Peyer's patch (tissue), 4 donors: ENCODE results near the gene PAK2. TPM values are rescaled to one million over a fixed set of nuclear protein-coding genes. Genes with fewer than 3 reads are reported as not detected.

ENCODE experiments used
- DNase-seq, 3 donors: peaks; one replicate each; pipeline ENCODE4 v3.0.0-alpha.2; 2017 to 2019
- H3K27ac ChIP-seq, 4 donors: fragments of 200-600 bp; sonication (generic); one replicate each; pipeline ENCODE4 v1.5.1; 2016 to 2019
- H3K27me3 ChIP-seq, 2 donors: fragments of 200-600 bp; sonication (generic); one replicate each; pipeline ENCODE4 v1.5.1; 2019
- H3K36me3 ChIP-seq, 3 donors: fragments of 200-600 bp; sonication (generic); one replicate each; pipeline ENCODE4 v1.5.1; 2016 to 2019
- H3K4me1 ChIP-seq, 4 donors: fragments of 200-600 bp; sonication (generic); one replicate each; pipeline ENCODE4 v1.5.1; 2016 to 2019
- H3K4me3 ChIP-seq, 4 donors: fragments of 200-600 bp; sonication (generic); 1 replicate in 3 of 4; 2 replicates in 1 of 4; pipeline ENCODE4 v1.5.1; 2016 to 2019; ENCODE audit warnings: mild to moderate bottlenecking in 1 of 4
- H3K9me3 ChIP-seq, 4 donors: fragments of 200-600 bp; sonication (generic); one replicate each; pipeline ENCODE4 v1.5.1; 2016 to 2019; ENCODE audit warnings: mild to moderate bottlenecking in 1 of 4
- CTCF ChIP-seq, 6 experiments: fragments of 450-650 bp in 4 of 6; fragments of 200-600 bp in 2 of 6; sonication (generic) in 1 of 6; IDR thresholded peaks; one replicate each; pipeline ENCODE4 v1.5.1; 2017 to 2019; ENCODE audit warnings: antibody characterized with exemption in 6 of 6, mild to moderate bottlenecking in 3 of 6, moderate library complexity in 1 of 6
- POLR2A ChIP-seq, 2 donors: fragments of 450-650 bp; IDR thresholded peaks; one replicate each; pipeline ENCODE4 v1.5.1; 2017; ENCODE audit warnings: antibody characterized with exemption in 2 of 2, mild to moderate bottlenecking in 2 of 2, moderate library complexity in 2 of 2
- total RNA-seq, 4 donors: library from RNA; depleted of rRNA; stranded (reverse); fragments of >200 nt; gene quantifications; one replicate each; pipeline ENCODE4 v1.1.0, GENCODE V29; 2016

PAK2 gene
- total RNA-seq, 4 donors from 2014 or later, result 42.9 to 65.2 (median 53.5) TPM

- TF ChIP-seq CTCF (IDR thresholded peaks at IDR 0.05), result no peak
- TF ChIP-seq POLR2A (IDR thresholded peaks at IDR 0.05), result no peak
- Histone ChIP-seq H3K4me1 (no peaks in the 10 kb centered on the region), H3K27ac (no peak overlapping the region), H3K27me3 (no peaks in the 10 kb centered on the region), H3K4me3 (no peak overlapping the region), H3K9me3 (no peaks in the 10 kb centered on the region), H3K36me3 (no peaks in the 10 kb centered on the region)
- DNase-seq, result no peak
Measured at GRCh38 chr3:196695849-196696226, 43.8 kb upstream of the PAK2 start.

GRCh38 chr3:196697270-196697669 lies 42.4 kb upstream of the PAK2 start:
- H3K9me3 ChIP-seq, result no peaks in the 10 kb centered on the region
- no peak overlapping the region for H3K4me3 ChIP-seq
- no peak overlapping the region for H3K27ac ChIP-seq
- H3K4me1 ChIP-seq, result no peaks in the 10 kb centered on the region
- TF ChIP-seq POLR2A (IDR thresholded peaks at IDR 0.05) (no peak), CTCF (IDR thresholded peaks at IDR 0.05) (no peak)
- DNase-seq, result no peak
- H3K27me3 ChIP-seq, result no peaks in the 10 kb centered on the region
- no peaks in the 10 kb centered on the region for H3K36me3 ChIP-seq

GRCh38 chr3:196699749-196700148 lies 39.9 kb upstream of the PAK2 start:
- no peak overlapping the region for H3K27ac ChIP-seq

GRCh38 chr3:196700801-196701200 lies 38.9 kb upstream of the PAK2 start:
- H3K27ac ChIP-seq, result no peak overlapping the region
- no peak for DNase-seq
- H3K27me3 ChIP-seq, result no peaks in the 10 kb centered on the region
- TF ChIP-seq CTCF (IDR thresholded peaks at IDR 0.05) (no peak), POLR2A (IDR thresholded peaks at IDR 0.05) (no peak)
- no peaks in the 10 kb centered on the region for H3K36me3 ChIP-seq
- H3K9me3 ChIP-seq, result no peaks in the 10 kb centered on the region
- H3K4me3 ChIP-seq, result no peak overlapping the region
- H3K4me1 ChIP-seq, result no peaks in the 10 kb centered on the region

More at GRCh38 chr3:196699749-196700148, 39.9 kb upstream of the PAK2 start:
- TF ChIP-seq POLR2A (IDR thresholded peaks at IDR 0.05) (no peak), CTCF (IDR thresholded peaks at IDR 0.05) (no peak)
- Histone ChIP-seq H3K4me1 (no peaks in the 10 kb centered on the region), H3K36me3 (no peaks in the 10 kb centered on the region), H3K9me3 (no peaks in the 10 kb centered on the region), H3K4me3 (no peak overlapping the region), H3K27me3 (no peaks in the 10 kb centered on the region)
- DNase-seq, result no peak

GRCh38 chr3:196706327-196706726 lies 33.3 kb upstream of the PAK2 start:
- Histone ChIP-seq H3K27me3 (no peaks in the 10 kb centered on the region), H3K4me3 (no peak overlapping the region), H3K27ac (no peak overlapping the region), H3K9me3 (no peaks in the 10 kb centered on the region), H3K4me1 (peaks cover 0 to 4% (median under 1%) of the 10 kb centered on the region in 4 donors), H3K36me3 (no peaks in the 10 kb centered on the region)
- TF ChIP-seq POLR2A (IDR thresholded peaks at IDR 0.05), result no peak
- no peak for TF ChIP-seq CTCF (IDR thresholded peaks at IDR 0.05)
- DNase-seq, result no peak

GRCh38 chr3:196706731-196707130 lies 32.9 kb upstream of the PAK2 start:
- Histone ChIP-seq H3K27me3 (no peaks in the 10 kb centered on the region), H3K4me1 (peaks cover 0 to 6% (median 2%) of the 10 kb centered on the region in 4 donors), H3K27ac (no peak overlapping the region), H3K4me3 (no peak overlapping the region), H3K36me3 (no peaks in the 10 kb centered on the region), H3K9me3 (no peaks in the 10 kb centered on the region)
- DNase-seq, result no peak
- TF ChIP-seq CTCF (IDR thresholded peaks at IDR 0.05) (no peak), POLR2A (IDR thresholded peaks at IDR 0.05) (no peak)
